Hepatocyte (in vitro differentiated cells): ENCODE measurements around the gene RNASE7. TPM values are rescaled to one million over a fixed set of nuclear protein-coding genes. Genes with fewer than 3 reads are reported as not detected.

ENCODE experiments used
- DNase-seq: peaks from one replicate; pipeline ENCODE4 v3.0.0-alpha.2; 2016; ENCODE audit warnings: low spot score
- H2AFZ ChIP-seq: fragments of 200-600 bp; sonication (generic); 2 replicates; pipeline ENCODE4 v1.6.0; 2016; ENCODE audit warnings: antibody characterized with exemption, mild to moderate bottlenecking
- H3K27ac ChIP-seq: fragments of 200-600 bp; sonication (generic); 2 replicates; pipeline ENCODE4 v1.5.1; 2016; ENCODE audit warnings: mild to moderate bottlenecking
- H3K27me3 ChIP-seq: fragments of 200-600 bp; sonication (generic); 2 replicates; pipeline ENCODE4 v1.6.1; 2016
- H3K36me3 ChIP-seq: fragments of 200-600 bp; sonication (generic); replicated peaks from 2 replicates; pipeline ENCODE4 v1.5.1; 2016; ENCODE audit warnings: low read depth; ENCODE audit not compliant: insufficient read depth
- H3K4me1 ChIP-seq: fragments of 200-600 bp; sonication (generic); 2 replicates; pipeline ENCODE4 v1.5.1; 2016; ENCODE audit warnings: mild to moderate bottlenecking, moderate library complexity; ENCODE audit not compliant: insufficient read depth
- H3K4me2 ChIP-seq: fragments of 200-600 bp; sonication (generic); 2 replicates; pipeline ENCODE4 v1.6.0; 2016
- H3K4me3 ChIP-seq: fragments of 200-600 bp; sonication (generic); 2 replicates; pipeline ENCODE4 v1.5.1; 2016; ENCODE audit warnings: mild to moderate bottlenecking
- H3K79me2 ChIP-seq: fragments of 200-600 bp; sonication (generic); 2 replicates; pipeline ENCODE4 v1.6.0; 2017; ENCODE audit warnings: mild to moderate bottlenecking
- H3K9me2 ChIP-seq: fragments of 200-600 bp; sonication (generic); replicated peaks from 2 replicates; pipeline ENCODE4 v1.6.0; 2017; ENCODE audit warnings: mild to moderate bottlenecking; ENCODE audit not compliant: insufficient read depth
- H3K9me3 ChIP-seq: fragments of 200-600 bp; sonication (generic); 2 replicates; pipeline ENCODE4 v1.5.1; 2016; ENCODE audit warnings: low read depth, mild to moderate bottlenecking
- H4K20me1 ChIP-seq: fragments of 200-600 bp; sonication (generic); 2 replicates; pipeline ENCODE4 v1.6.0; 2016; ENCODE audit warnings: mild to moderate bottlenecking; ENCODE audit not compliant: insufficient read depth, poor library complexity, severe bottlenecking
- EZH2 ChIP-seq: fragments of 200-600 bp; sonication (generic); IDR thresholded peaks from 2 replicates; pipeline ENCODE4 v1.6.1; 2016; ENCODE audit warnings: antibody characterized with exemption, mild to moderate bottlenecking, borderline replicate concordance
- EZH2phosphoT487 ChIP-seq: fragments of 200-600 bp; sonication (generic); IDR thresholded peaks from one replicate; pipeline ENCODE4 v1.6.1; 2018; ENCODE audit warnings: antibody characterized with exemption, mild to moderate bottlenecking, low read depth, moderate library complexity; ENCODE audit not compliant: unreplicated experiment, severe bottlenecking
- WGBS: methylation state at CpG from one replicate; pipeline ENCODE4 v1.1.6; 2016; ENCODE audit warnings: low lambda C conversion rate; ENCODE audit errors: missing lambda C conversion rate; 5-methylcytosine and 5-hydroxymethylcytosine counted together
- polyA plus RNA-seq: library from polyadenylated mRNA; unstranded; fragments of >200 nt; fragmentation: Nextera tagmentation; extraction: Ambion mirVana; gene quantifications from 2 replicates; pipeline ENCODE4 v1.2.1, GENCODE V29; 2016
- total RNA-seq: library from RNA; depleted of rRNA; stranded (reverse); fragments of >200 nt; gene quantifications from 2 replicates; pipeline ENCODE4 v1.2.3, GENCODE V29; 2014
- TF ChIP-seq, protein P1 (sequence below): fragments of 200-600 bp; sonication (generic); IDR thresholded peaks from 2 replicates; pipeline ENCODE4 v1.5.1; 2016; ENCODE audit warnings: antibody characterized with exemption, mild to moderate bottlenecking; ENCODE audit not compliant: poor library complexity

The RNASE7 gene
- total and polyA plus RNA-seq, 2 experiments from 2014 or later, result not detected

DNA sequence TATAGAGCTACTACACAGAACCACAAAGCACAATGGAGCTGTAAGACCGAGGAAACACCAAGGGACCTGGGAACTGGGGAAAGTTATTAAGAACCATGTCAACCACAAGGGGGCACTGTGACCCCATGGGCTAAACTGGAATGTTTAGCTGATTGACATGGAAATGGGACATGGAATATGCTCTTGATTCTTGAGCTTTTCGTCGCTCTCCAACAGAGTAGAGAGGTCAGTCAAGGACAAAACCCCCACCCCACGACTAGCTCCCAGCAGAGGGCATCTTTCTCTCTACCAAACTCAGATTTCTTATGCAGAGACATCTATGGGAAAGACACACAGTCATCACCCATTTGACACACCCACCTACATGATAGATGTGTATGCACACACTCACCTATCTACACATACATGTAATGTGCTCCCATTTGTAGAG lies 27.4 kb upstream of the RNASE7 start:
- H3K4me3 ChIP-seq, result no peak overlapping the region
- TF ChIP-seq EZH2, result no peak
- TF ChIP-seq, protein P1, sequence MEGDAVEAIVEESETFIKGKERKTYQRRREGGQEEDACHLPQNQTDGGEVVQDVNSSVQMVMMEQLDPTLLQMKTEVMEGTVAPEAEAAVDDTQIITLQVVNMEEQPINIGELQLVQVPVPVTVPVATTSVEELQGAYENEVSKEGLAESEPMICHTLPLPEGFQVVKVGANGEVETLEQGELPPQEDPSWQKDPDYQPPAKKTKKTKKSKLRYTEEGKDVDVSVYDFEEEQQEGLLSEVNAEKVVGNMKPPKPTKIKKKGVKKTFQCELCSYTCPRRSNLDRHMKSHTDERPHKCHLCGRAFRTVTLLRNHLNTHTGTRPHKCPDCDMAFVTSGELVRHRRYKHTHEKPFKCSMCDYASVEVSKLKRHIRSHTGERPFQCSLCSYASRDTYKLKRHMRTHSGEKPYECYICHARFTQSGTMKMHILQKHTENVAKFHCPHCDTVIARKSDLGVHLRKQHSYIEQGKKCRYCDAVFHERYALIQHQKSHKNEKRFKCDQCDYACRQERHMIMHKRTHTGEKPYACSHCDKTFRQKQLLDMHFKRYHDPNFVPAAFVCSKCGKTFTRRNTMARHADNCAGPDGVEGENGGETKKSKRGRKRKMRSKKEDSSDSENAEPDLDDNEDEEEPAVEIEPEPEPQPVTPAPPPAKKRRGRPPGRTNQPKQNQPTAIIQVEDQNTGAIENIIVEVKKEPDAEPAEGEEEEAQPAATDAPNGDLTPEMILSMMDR, result peak; percentile 84
- no peak overlapping the region for H2AFZ ChIP-seq
- H3K36me3 ChIP-seq, result no peaks in the 10 kb centered on the region
- no peak overlapping the region for H3K27ac ChIP-seq
- no peaks in the 10 kb centered on the region for H4K20me1 ChIP-seq
- no peaks in the 10 kb centered on the region for H3K9me2 ChIP-seq
- no peaks in the 10 kb centered on the region for H3K27me3 ChIP-seq
- H3K4me1 ChIP-seq, result peaks cover 7% of the 10 kb centered on the region
- peak; percentile 94 for DNase-seq
- H3K9me3 ChIP-seq, result no peaks in the 10 kb centered on the region
- H3K4me2 ChIP-seq, result no peak overlapping the region
- H3K79me2 ChIP-seq, result no peaks in the 10 kb centered on the region
- under 1% methylated on average over 4 of the region's 4 CpGs for WGBS

DNA sequence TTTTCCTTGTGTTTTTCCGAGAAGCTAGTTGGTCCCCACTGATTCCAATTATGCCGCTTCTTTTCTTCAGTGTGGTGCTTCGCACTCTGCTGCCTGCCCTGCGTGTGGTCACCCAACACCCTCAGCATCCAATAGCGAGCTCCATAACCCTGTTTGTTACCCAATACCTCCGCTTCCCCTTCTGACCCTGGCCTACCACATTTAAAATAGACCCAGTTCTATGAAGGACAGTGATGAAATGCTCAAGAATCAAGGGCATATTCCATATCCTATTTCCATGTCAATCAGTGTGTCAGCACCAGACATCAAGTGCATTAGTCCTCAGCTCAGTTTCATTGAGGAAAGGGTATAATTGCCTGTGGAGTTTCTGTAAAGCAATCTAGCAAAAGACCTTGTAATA lies 26.9 kb upstream of the RNASE7 start:
- Histone ChIP-seq H4K20me1 (no peaks in the 10 kb centered on the region), H3K27me3 (no peaks in the 10 kb centered on the region), H3K36me3 (no peaks in the 10 kb centered on the region), H3K4me2 (no peak overlapping the region), H3K4me3 (no peak overlapping the region), H3K4me1 (peaks cover 1% of the 10 kb centered on the region), H3K9me3 (no peaks in the 10 kb centered on the region), H3K27ac (no peak overlapping the region), H2AFZ (no peak overlapping the region), H3K79me2 (no peaks in the 10 kb centered on the region), H3K9me2 (no peaks in the 10 kb centered on the region)
- TF ChIP-seq EZH2 (no peak), EZH2phosphoT487 (no peak)
- TF ChIP-seq, protein P1, result no peak
- DNase-seq, result no peak
- 88% methylated on average over 6 of the region's 6 CpGs for WGBS

DNA sequence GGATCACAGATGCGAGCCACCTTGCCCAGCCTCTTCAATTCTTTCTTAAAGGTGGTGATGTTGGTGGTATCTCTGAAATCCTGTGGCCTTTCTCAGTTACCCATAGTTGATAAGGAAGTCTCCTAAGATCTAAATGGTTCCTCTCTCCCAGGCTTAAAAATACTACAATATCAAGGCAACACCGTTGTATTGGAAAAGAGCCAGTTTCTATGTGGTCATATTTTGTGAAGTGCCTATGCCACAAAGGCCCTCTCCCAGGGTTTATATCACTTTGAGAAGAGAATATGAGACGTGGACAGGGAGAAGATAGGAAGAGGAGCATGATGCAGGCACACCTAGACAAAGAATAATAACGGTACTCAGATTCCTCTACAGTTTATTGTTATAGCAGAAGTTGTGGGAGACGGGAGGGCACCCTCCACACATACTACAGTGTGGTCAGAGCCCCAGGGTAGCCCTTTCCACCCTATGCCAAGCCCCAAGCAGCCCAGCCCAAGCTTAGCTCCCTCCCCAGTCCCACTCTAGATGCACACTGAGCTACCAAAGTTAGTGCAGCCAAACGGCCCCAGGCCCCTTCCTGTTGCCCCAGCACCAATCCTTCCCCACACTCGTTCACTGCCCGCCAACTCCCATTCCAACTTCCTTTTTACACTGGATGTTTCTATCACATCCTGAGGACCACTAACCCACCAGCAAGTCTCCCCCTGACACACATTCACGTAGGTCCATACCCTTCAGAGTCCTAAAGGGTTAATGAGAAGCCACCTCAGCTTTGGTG lies 25.6 kb upstream of the RNASE7 start:
- Histone ChIP-seq H3K9me2 (no peaks in the 10 kb centered on the region), H3K4me1 (no peaks in the 10 kb centered on the region), H3K79me2 (no peaks in the 10 kb centered on the region), H3K27me3 (no peaks in the 10 kb centered on the region), H4K20me1 (no peaks in the 10 kb centered on the region), H3K36me3 (no peaks in the 10 kb centered on the region), H2AFZ (no peak overlapping the region), H3K27ac (no peak overlapping the region), H3K4me3 (no peak overlapping the region), H3K4me2 (no peak overlapping the region), H3K9me3 (no peaks in the 10 kb centered on the region)
- WGBS, result 93% methylated on average over 9 of the region's 9 CpGs
- no peak for DNase-seq
- TF ChIP-seq, protein P1, result no peak
- TF ChIP-seq EZH2 (no peak), EZH2phosphoT487 (no peak)
